Chondrocyte (in vitro differentiated cells): ENCODE measurements around the gene C20orf144. TPM values are rescaled to one million over a fixed set of nuclear protein-coding genes. Genes with fewer than 3 reads are reported as not detected.

Experiments
- DNase-seq: peaks from one replicate; pipeline ENCODE4 v3.0.0; 2021; ENCODE audit warnings: mixed read lengths, low spot score
- H3K27ac Mint-ChIP-seq: one replicate; pipeline ENCODE4 v1.8.0; 2021; ENCODE audit warnings: mild to moderate bottlenecking, moderate library complexity, mixed read lengths; ENCODE audit not compliant: unreplicated experiment
- H3K27me3 Mint-ChIP-seq: 2 replicates; pipeline ENCODE4 v1.8.0; 2021; ENCODE audit warnings: low read depth, mixed read lengths
- H3K36me3 Mint-ChIP-seq: 2 replicates; pipeline ENCODE4 v1.8.0; 2021; ENCODE audit warnings: low read depth, mixed read lengths
- H3K4me1 Mint-ChIP-seq: 2 replicates; pipeline ENCODE4 v1.8.0; 2021; ENCODE audit warnings: low read depth, mild to moderate bottlenecking, mixed read lengths
- H3K4me3 Mint-ChIP-seq: one replicate; pipeline ENCODE4 v1.8.0; 2021; ENCODE audit warnings: mild to moderate bottlenecking, moderate library complexity, mixed read lengths; ENCODE audit not compliant: unreplicated experiment
- H3K9me3 Mint-ChIP-seq: 2 replicates; pipeline ENCODE4 v1.8.0; 2021; ENCODE audit warnings: low read depth, mixed read lengths
- CTCF ChIP-seq: fragments of 200-600 bp; sonication (generic); IDR thresholded peaks from 2 replicates; pipeline ENCODE4 v1.5.0; 2021; ENCODE audit warnings: antibody characterized with exemption, mild to moderate bottlenecking, moderate library complexity
- total RNA-seq: library from RNA; stranded (reverse); gene quantifications from 3 replicates; pipeline ENCODE4 v1.2.1, GENCODE V29; 2021

The C20orf144 gene
- total RNA-seq, 1 donor from 2014 or later = 0.10 TPM

- Mint-ChIP-seq H3K36me3 (peaks cover 13% of the 10 kb centered on the region), H3K9me3 (no peaks in the 10 kb centered on the region), H3K27ac (no peak overlapping the region), H3K4me3 (no peak overlapping the region), H3K4me1 (peaks cover 52% of the 10 kb centered on the region), H3K27me3 (no peaks in the 10 kb centered on the region)
- no peak for DNase-seq
- TF ChIP-seq CTCF = no peak
Observed at GRCh38 chr20:33669224-33669623, 7.1 kb downstream of the C20orf144 start.

DNA sequence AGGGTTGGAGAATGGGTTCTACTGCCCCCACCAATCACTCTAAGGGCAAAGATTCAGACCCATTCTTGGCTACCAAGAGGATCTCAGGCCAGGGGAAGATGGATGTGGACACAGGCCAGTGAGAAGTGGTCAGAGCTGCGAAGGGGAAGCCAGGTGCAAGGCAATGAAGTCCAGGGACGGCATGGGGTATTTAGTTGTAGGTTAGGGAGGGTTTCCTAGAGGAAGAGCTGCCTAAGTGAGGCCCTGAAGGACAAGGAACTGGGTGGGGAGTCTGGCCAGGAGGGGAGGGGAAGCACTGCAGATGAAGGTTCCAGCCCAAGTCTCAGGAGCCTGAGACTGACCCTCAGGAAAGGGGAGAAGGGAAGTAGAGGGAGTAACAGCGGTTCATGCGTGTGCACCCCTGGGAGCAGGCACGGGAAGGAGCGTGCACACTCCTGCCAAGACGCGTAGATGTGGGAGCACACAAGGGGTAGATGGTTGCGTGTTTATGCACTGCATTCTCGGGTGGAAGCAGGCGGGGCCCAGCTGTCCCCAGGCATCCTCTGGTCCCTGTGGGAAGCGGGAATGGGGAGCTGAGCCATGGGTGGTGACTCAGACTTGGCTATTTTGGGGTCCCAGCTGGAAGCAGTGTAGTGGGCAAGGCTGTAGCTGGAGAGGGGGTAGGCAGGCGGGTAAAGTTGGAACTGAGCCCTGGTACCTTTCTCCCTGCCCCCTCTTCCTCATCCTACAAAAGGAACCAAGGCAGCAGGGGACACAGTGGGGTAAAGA, 7.9 kb downstream of the C20orf144 start:
- Mint-ChIP-seq H3K4me1 (peaks cover 49% of the 10 kb centered on the region), H3K36me3 (peaks cover 13% of the 10 kb centered on the region), H3K9me3 (no peaks in the 10 kb centered on the region), H3K27me3 (no peaks in the 10 kb centered on the region), H3K27ac (peak overlapping the region; percentile 58), H3K4me3 (no peak overlapping the region)
- no peak for TF ChIP-seq CTCF
- no peak for DNase-seq

DNA sequence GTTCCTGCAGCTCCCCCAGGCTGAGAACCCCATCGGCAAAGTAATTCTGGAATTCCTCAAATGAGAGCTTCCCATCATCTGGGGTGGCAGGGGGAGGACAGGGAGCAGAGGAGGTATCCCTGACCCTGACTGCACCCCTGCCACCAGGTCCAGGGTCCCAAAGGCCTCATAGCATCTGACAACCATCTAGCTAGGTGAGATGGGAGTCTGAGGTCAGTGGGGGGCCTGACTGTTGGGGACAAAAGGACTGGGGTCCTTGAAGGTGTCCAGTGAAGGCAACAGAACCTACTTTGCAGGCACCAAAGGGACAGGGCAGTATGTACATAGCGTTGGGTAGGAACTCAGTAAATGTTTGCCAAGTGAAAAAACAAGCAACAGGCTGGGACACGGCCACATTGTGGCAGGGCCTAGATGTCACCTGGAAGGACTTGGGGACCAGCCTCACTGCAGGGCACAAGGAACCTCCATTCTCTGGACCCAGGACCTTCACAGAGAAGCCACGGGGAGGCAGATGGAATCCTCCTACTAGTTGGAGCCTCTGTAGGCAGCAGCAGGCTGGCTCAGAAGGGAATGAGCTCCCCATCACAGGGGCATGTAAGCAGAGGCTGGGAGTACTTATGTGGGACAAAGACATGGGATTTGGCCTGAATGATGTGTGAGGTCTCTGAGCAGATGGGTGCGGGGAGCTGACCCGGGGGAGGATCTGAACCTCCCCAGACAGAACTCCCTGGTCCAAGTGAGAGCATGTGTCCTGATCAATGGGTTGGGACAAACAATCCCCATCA, 8.8 kb downstream of the C20orf144 start:
- no peak for DNase-seq
- TF ChIP-seq CTCF = no peak
- Mint-ChIP-seq H3K36me3 (peaks cover 13% of the 10 kb centered on the region), H3K9me3 (no peaks in the 10 kb centered on the region), H3K4me1 (peaks cover 56% of the 10 kb centered on the region), H3K27ac (no peak overlapping the region), H3K4me3 (peak overlapping the region; percentile 10), H3K27me3 (no peaks in the 10 kb centered on the region)

DNA sequence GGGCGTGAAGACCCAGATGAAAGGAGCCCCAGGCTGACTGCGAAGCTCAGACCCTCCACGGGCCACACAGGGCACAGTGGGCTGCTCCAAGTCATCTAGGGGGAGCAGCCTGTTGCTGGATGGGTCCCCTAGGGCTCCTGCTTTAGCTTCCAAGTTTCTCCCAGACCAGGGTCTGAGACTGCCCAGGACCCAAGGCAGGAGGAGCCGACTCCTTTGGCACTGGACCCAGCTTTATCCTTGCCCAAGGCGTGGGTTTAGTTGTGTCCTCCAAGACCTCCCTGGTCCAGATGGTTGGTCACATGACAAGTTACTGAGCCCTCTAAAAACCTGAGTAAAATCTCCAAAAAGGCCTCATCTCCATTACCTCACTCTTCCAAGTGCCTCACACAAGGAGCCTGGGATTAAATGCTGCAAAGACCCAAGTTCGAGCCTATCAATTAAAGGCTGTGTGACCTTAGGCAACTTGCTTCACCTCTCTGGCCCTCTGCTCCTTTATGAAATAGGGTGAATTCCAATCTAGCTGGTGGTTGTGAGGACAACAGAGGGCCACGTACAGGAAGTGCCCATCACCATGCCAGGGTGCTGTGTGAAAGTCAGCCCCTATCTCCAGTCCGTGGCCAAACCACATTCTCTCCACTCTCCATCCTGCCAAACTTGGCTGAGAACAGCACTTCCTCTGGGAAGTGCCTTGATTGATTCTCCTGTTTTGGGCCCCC, 9.6 kb downstream of the C20orf144 start:
- no peak for DNase-seq
- Mint-ChIP-seq H3K36me3 (peaks cover 12% of the 10 kb centered on the region), H3K27me3 (no peaks in the 10 kb centered on the region), H3K4me3 (no peak overlapping the region), H3K9me3 (no peaks in the 10 kb centered on the region), H3K27ac (peak overlapping the region; percentile 30), H3K4me1 (peaks cover 52% of the 10 kb centered on the region)
- TF ChIP-seq CTCF = no peak
